GM12872 (cell line): Measurements from ENCODE around the gene PHOX2A.

Experiments
- CTCF ChIP-seq: IDR thresholded peaks from 3 replicates; pipeline ENCODE4 v1.5.1; 2011; ENCODE audit warnings: low read depth, mild to moderate bottlenecking, low read length, moderate library complexity; ENCODE audit not compliant: insufficient read depth

PHOX2A gene

GRCh38 chr11:72190631-72191071 lies 53.3 kb downstream of the PHOX2A start:
- no peak for TF ChIP-seq CTCF

- no peak for TF ChIP-seq CTCF
Observed at GRCh38 chr11:72189455-72190250, 54.3 kb downstream of the PHOX2A start.
